GM19351 (cell line): ENCODE measurements around the gene BMP7.

Source experiments
- ATAC-seq: cut with Tn5 transposase; IDR thresholded peaks from one replicate; pipeline ENCODE4 v1.9.1; 2021; ENCODE audit warnings: mild to moderate bottlenecking, moderate library complexity; ENCODE audit not compliant: unreplicated experiment

Gene BMP7

DNA sequence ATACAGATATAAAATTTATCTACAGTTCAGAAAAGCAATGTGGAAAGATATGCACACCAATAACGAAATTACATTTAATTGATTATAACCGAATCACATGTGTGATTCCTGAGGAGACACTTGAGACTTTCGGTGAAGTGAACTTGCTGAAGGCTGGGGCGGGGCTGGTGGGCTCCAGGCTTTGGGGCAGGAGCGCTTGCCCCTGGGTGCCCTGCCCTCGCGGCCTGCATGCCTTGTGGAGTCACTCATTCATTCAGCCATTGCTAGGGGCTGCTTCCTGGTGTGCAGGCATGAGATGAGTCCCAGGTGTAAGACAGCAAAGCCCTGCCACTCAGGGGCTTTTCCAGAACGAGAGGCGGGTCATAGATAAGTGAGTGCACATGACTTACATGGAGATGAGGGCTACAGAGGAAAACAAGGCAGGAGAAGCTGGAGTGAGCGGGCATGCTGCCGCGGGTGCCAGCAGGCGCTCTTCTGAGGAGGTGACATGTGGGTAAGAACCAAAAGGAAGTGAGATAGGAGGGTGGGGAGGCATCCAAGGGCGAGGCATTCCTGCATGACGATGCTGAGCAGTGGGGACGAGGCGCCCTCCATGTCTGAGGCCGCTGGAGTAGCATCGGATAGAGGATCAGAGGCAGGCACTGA lies 88.7 kb downstream of the BMP7 start:
- ATAC-seq: no peak

DNA sequence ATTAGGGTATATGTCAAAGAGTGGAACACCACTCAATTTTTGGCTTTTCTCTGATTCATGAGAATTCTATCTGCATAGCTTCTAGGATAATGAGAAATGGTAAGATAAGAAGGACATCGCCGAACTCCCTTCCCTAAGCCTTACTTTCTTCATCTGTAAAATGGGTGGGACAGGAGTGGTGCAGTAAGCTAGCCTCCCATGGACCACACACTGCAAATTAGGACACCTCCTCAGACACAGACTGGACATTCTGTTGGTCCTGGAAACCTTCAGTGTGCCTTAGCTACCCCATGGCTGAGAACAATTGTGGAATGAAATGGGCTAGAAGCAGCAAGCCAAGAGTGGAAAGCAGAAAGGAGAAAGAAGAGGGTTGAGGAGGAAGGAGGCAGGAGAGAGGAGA lies 89.6 kb downstream of the BMP7 start:
- ATAC-seq: no peak

DNA sequence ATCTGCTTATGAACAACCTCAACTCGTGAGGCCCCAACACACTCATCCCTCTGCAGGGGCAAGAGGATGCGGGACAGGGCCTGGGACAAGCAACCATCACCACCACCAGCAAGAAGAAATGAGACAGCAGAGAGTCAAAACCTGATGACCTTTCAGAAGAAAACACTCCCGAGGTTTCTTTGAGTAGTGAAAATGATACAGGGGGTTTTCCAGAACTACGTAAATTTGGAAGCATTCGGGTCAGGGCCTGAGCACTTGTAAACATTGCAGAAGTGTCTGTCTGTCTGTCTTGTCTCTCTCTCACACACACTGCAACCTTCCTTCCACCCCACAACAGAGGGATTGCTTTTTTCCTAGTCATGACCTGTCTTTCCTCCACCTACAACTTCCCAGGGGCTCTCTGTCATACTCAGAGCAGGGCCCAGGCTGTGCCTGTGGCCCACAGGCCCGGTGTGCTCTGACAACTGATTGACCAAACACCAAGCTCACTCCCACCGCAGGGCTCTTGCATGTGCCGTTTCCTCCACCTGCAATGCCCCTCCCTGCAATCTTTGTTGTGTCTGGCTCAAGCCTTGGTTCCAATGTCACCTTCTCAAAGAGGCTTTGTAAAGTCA lies 90.9 kb downstream of the BMP7 start:
- peak; percentile 59 for ATAC-seq

DNA sequence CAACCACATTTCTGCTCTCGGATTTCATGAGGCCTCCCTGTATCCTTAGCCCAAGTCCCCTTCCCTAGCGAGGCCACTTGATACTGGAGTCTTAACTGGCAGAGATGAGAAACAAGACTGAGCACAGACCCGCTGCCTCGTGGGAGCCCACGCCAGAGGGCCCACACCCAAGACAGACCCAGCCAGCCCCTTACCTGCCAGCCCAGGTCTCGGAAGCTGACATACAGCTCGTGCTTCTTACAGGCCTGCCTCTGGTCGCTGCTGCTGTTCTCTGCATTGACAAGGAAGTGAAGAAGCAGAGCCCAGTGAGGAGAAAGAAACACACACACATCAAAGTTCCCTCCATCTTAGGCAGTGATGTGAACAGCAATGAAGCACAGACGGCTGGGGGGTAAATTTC lies 91.7 kb downstream of the BMP7 start:
- no peak for ATAC-seq

DNA sequence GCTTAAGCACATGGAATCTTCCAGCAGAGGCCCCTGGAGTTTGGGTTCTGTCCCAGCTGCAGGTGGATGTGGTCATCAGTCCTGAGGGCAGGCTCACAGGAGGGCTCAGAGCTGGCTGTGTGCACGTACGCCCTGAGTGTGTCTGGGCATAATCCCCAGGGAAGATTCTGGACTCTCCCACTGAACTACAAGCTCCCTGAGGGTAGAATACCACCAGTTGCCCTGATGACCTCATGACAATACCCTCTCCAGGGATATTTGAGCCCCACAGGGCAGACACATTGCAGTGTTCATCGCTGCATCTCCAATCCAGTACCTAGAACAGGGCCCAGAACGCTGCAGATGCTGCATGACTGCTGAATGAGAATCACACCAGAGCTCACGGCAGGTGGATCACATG lies 92.5 kb downstream of the BMP7 start:
- ATAC-seq: no peak

DNA sequence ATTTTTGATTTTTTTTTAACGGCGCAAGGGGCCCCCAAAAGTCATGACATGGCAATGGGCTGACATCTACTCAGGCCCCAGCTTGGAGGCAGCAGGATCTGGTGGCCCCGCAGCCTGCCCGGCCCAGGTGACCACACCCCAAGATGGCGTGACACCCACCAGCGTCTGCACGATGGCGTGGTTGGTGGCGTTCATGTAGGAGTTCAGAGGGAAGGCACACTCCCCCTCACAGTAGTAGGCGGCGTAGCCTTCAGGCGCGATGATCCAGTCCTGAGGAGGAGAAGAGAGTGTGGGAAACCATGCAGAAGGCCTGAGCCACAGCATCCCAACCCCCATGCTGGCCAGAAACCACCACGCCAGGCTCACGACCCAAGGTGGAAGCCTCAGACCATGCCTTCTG lies 93.4 kb downstream of the BMP7 start:
- no peak for ATAC-seq

DNA sequence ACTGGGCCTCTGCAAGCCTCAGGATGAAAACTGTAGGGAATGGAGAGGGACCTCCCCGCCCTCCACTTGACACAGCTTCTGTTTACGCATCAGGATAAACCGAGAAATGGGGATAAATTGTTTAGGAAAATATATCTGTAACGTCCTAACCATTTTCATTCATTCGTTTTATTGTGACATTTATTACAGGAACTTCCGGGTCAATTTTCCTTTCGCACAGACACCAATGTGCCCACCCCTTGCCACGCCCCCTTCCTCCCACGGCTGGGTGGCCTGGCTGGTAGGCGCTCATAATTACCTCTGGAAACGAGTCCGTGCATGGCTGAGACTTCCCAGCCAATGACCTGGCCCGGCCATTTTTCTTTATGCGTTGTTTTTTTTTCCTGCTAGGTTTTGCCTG lies 96.1 kb downstream of the BMP7 start:
- no peak for ATAC-seq

DNA sequence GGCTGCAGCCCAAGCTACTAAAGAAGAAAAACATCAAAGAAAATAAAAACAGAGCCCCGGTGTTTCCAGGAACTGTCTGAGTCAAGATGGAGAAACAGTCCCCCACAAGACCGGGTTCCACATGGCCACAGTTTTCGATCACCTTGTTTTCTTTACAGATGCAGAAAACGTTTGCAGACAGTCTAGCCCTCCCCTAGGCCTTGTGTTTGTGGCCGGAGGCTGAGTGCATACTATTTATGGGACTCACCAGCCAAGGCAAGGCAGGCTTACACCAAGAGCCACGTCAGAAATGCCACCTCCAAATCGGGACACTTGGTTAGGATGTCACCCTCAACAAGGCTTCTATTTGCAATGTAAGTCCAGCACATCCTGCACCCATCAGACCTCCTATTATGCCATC lies 97.3 kb downstream of the BMP7 start:
- no peak for ATAC-seq

DNA sequence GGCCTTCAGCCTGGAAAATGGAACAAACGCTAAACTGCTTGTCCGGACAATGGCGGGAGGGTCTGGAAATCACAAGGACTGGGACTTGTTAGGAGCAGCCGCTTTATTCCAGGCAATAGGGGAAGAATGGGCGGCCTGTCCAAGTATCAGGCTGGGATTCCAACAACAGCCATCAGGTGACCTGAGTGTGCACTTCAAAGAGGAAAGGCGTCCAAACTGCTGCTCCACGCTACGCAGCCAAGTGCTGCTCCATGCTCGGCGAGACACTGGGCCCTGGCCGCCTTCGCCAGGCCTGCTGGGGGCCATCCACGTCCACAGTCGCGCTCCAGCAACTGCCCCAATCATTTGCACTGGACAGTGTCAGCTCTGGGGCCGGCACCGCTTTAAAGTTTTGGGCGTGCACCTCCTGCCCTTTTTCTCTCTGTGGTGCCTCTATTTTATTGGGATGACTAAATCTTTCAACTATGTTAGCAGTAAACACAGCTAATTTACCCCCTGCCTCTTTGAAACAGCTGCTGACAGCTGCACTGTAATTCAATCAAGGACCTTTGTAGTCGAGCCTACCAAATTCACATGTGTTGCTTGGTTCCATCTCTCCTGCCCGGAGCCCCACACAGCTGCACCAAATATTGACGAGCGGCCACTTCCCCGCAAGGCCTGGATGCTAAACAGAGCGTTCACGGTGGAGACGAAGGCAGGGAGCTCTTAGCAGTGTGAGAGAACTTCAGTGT lies 98.3 kb downstream of the BMP7 start:
- no peak for ATAC-seq

DNA sequence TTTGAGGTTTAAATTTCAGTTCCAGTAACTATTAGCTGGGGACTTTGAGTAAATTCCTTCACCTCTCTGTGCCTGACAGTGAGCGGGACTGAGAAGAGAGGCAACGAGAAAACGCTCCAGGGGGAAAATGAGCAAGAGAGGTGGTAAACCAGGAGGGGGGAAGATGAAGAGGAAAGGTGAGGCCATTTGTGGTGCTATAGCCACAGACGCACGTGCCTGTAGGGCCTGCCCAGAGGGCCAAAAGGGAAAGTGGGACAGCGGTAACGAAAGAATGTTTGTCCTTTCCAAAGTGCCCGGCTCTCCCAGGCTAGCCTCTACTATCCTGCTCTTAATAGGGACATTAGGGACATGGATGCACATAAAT lies 99.2 kb downstream of the BMP7 start:
- ATAC-seq: no peak

DNA sequence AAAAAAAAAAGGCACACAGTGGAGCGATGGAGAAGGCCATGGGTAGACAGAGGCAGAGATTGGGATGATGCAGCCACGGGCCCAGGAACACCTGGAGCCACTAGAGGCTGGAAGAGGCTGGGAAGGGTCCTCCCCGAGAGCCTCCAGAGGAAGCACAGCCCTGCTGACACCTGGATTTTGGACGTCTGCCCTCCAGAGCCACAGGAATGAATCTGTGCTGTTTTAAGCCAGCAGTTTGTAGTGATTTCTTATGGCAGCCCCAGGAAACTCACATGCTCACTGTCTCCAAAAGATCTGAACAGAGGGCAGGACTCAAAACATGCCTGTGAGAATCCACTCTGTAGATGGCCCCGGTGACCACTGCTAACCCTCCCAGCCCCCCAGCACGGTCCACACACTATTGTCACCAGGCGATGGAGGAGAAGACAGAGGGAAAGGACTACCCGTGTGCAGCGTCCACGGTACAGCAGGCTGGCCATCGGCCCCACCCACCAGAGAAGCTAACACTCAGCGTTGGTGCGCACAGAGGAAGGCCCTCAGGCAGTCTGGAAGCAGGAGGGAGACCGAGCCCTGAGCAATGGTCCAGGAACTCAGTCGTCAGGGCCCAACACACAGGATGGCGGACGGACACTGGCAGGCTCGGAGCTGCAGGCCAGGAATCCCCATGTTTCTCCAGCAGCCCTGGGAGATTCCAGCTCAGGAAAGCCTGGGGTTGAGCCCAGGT lies 99.7 kb downstream of the BMP7 start:
- ATAC-seq: no peak

DNA sequence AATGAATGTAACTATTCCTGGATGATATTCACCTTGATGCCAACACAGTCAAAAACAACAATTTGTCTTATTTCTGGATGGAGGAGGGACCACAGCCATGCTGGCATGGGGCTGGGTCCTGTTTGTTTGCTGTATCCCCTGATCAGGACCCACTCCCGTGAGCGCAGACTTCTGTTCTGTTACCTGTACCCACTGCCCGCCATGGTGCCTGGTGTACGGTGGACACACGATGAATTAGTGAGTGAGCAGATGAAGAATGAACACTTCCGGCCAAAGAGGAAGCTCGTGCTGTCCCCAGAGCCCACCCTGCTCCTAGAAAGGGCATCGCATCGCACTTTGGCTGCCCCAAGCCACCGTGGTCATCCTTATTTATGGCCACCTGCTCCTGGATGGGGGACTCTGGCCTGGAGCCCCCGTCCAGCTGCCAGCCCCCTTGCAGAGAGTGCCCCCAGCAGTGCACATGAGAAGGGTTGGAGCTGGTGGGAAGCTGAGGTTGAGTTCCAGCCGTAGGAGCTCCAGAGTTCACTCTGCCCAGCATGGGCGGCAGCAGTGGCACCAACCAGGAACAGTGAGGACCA lies 100.9 kb downstream of the BMP7 start:
- ATAC-seq: no peak

DNA sequence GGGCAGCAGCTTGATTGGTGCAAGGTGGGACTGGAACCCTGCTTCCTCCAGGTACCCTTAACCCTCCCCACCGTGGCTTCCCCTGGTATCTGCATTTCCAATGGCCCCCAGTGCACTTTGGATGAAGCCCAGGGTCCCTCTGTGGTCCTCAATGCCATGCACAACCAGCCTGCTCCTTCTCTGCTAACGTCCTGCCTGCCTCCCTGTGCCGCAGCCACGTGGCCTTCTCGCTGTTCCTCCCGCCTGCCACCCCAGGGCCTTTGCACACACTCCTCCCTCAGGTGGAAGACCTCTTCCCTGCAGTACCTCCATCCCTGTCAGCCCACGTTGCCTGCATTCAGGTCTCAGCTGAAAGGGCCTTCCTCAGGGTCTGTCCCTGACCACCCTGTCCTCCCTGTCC lies 101.6 kb downstream of the BMP7 start:
- ATAC-seq: no peak

DNA sequence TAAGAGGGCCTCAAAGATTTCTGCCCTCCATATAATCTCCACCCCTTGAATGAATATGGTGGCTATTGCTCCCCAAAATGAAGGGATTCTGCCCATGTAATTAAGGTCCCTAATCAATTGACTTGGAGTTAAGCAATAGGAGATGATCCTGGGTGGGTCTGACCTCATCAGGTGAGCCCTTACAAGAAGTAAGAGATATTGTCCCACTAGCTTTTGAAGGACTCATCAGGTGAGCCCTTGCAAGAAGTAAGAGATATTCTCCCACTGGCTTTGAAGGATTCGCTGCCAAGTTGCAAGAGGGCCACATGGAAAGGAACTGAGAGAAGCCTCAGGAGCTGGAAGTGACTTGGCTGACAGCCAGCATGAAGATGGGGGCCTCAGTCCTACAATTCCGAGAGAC lies 103.4 kb downstream of the BMP7 start:
- ATAC-seq: no peak

DNA sequence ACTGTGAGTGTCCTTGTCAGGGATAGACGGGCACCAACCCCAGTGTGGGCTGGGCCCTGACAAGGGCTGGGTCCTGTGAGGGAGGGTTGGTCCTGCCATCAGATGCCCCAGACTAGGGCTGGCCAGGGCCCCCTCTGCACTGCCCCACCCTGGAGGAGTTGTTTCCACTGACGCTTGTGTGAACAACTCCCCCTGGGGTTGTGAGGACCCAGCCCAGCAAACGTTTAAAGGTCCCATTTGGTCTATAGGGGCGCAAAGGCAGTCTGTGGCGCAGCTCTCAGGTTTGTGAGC lies 104.1 kb downstream of the BMP7 start:
- ATAC-seq: no peak

DNA sequence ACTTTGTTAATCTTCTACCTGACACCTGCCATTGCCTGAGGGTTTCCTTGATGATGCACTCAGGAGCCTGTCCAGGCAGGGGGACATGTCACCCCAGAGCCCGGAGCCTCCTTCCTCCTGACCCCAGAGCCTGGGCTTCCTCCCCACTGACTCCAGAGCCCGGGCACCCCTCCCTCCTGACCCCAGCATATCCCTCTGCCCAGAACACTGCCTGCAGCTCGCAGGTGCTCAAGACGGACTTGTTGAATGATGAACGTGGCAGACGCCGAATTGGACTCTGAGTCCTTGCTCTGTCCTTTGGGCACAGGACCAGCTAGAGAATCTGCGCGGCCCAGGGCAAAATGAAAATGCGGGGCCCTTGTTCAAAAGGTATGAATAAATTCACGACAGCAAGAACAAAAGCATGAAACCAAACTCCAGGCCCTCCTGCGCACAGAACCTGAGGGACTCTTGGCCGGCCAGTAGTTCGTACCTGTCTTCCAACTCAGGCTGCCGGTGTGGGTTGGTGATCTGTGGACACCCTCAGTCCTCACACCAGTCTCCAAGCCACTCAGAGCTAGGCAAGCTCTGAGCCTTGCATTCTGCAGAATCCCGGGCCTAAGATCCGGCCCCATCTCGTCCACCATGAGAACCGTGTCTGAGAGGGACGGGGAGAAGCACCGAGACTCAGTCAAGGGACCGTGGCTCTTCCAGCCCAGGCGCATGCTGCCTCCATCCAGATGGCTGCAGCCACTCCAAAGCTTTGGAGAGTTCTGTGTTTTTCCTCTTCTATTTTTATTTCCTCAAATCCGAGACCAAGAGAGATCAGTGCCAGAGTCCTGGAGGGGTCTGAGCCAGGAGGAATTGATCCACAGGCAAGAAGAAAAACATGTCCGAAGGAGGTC lies 104.7 kb downstream of the BMP7 start:
- no peak for ATAC-seq

DNA sequence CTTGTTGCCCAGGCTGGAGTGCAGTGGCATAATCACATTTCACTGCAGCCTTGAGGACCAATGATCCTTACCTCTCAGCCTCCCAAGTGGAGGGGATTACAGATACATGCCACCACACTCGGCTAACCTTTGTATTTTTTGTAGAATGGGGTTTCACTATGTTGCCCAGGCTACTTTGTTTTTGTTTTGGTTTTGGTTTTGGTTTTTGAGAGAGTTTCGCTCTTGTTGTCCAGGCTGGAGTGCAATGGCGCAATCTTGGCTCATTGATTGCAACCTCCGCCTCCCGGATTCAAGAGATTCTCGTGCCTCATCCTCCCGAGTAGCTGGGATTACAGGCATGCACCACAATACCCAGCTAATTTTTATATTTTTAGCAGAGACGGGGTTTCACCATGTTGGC lies 105.5 kb downstream of the BMP7 start:
- no peak for ATAC-seq

DNA sequence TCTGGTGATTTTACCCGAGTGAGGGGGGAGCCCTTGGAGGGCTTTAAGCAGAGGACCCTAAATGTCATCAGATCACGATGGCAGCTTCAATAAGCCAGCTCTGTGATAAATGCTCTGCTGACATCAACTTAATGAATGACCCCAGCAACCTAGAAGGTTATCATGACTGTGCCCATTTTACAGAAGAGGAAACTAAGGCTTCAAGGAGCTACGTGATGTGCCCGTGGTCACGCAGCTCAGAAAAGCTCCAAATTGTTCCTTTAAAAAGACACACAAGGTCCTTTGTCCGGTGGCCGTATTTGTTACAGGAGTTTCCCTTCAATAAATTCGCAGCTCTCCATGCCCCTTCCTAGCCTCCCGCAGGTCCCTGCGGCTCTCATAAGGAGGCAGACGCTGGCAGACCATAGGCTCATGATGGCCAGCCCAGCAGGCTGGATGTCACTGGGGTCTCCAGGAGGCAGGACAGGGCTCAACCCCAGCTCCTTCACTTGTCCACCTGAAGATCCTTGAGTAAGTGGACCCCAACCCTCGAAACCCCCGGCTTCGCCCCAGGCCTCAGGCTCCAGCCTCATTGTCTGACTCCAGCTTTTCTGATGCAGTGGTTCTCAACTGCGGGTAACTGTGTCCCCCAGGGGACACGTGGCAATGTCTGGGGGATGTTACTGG lies 106.4 kb downstream of the BMP7 start:
- ATAC-seq: no peak

DNA sequence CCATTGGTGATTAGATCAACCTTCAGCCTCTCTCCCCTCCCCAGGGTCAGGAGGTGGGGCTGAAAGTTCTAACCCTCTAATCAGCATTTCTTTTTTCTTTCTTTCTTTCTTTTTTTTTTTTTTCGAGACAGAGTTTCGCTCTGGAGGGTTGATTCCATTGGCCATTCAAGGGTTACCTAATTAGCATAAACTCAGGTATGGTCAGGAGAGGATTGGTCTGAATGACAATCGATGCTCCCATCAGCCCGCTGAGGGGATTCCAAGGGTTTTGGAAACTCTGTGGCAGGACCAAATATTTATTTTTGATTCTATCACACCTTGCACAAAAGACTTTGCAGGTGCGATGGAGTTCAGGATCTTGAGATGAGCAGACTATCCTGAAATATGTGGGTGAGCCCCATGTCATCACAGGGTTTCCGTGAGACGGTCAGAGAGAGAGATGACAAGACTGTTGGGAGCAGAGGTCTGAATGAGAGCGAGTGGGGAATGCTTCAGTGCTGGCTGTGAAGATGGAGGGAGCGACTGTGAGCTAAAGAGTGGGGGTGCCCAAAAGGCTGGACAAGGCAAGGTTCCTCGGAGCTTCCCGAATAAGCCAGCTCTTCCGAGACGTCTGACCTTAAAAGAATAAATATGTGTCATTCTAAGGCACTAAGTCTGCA lies 107.1 kb downstream of the BMP7 start:
- ATAC-seq: no peak

DNA sequence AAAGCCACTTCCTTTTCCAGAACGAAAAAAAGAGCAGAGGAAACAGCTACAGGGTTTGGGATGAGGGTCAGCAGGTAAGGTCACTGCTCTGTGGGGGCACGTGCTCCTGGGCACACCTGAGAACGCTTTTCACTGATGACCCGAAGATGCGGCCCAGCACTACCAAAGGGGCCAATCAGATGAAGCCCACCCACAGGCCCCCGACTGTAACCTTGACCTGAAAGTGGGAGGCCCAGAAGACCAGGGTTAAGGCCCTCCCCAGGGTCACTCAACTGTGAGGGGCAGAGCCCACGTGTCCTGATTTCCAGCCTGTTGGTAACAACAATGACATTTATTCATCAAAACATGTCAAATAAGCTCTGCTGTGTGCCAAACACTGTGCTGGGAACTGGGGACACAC lies 108.0 kb downstream of the BMP7 start:
- no peak for ATAC-seq
